ENCODE results near the gene CTNND1.

DNA sequence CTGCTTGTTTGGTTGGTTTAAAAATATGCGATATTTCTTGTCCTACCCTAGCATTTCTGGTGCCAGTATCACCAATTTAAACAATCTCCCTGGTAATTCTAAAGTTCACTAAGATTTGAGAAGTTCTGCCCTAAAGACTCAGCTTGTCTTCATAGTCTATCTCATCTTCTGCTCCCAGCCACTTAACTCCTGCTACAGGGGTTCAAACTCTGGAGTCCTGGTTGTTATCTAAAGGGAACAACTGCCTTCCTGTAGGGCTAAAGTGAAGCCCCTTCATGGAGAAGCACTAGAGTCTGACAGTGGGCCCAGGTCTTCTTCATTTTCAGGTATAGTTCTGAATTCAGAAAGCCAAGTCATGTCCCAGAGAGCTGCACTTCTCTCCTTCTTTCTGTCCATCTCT, 73.2 kb downstream of the CTNND1 start:
- TF ChIP-seq, protein P1, sequence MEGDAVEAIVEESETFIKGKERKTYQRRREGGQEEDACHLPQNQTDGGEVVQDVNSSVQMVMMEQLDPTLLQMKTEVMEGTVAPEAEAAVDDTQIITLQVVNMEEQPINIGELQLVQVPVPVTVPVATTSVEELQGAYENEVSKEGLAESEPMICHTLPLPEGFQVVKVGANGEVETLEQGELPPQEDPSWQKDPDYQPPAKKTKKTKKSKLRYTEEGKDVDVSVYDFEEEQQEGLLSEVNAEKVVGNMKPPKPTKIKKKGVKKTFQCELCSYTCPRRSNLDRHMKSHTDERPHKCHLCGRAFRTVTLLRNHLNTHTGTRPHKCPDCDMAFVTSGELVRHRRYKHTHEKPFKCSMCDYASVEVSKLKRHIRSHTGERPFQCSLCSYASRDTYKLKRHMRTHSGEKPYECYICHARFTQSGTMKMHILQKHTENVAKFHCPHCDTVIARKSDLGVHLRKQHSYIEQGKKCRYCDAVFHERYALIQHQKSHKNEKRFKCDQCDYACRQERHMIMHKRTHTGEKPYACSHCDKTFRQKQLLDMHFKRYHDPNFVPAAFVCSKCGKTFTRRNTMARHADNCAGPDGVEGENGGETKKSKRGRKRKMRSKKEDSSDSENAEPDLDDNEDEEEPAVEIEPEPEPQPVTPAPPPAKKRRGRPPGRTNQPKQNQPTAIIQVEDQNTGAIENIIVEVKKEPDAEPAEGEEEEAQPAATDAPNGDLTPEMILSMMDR (IDR thresholded peaks at IDR 0.05), result no peak
- no peak for TF ChIP-seq POLR2A (IDR thresholded peaks at IDR 0.05)

Data from testis (tissue), 2 donors.